HPDE6-E6E7 (cell line): ENCODE results near the gene PIP4K2B.

ENCODE experiments used
- DNase-seq: peaks from one replicate; pipeline ENCODE4 v3.0.0; 2011; ENCODE audit warnings: missing footprints; ENCODE audit errors: extremely low spot score

Gene PIP4K2B

DNA sequence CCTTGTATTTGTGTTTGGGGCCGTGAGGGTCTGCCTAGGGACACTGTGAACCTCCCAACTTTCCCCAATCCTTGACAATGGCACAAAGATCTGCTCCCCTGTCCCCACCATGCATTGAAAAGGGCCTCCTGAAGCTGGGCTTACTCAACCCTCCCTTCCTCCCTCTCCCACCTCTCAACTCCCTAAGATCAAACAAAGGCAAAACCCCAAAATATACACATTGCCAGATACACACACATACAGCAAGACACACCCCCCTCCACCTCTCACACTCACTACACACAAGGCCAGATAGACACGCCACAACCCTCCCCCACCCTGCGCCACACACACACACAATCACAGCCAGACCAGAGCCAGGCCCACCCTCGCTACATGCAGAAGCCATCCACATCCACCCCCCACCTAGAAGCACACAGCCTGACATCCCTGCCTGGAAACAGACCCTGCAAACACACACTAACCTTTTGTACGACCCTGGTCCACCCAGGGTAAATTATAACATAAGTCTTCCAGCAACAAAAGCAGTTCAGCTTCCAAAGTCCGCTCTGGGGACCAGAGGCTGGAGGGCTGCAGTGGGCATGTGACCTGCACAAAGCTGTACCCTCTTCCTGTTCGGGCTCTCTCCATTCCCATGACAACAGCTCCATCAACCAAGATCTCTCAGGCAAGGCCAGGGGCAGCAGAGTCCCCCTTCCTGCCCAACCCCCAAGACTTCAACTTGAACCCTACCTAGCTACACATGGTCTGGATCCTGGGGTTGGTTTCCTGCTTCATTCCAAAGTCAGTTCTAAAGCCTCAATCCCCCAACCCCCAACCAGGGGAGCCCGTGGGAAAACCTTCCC lies 53.1 kb downstream of the PIP4K2B start:
- DNase-seq, result no peak

DNA sequence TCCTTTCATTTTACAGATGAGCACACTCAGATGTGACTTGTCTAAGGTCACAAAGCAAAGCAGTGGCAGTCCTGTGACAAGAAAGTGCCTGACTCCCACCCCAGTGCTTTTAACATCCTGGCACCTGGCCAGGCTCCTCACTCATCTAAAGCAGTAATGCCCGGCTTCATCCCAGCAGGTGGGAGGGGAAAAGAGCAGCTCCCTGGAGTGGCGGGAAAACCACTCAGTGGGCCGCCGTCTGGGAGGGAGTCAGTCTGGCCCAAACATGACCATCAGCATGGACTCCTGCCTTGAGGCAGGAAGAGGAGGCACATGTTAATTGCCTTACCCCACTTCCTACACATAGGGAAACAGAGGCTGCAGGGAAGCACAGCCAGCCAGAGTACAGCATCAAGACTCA lies 53.8 kb downstream of the PIP4K2B start:
- no peak for DNase-seq

DNA sequence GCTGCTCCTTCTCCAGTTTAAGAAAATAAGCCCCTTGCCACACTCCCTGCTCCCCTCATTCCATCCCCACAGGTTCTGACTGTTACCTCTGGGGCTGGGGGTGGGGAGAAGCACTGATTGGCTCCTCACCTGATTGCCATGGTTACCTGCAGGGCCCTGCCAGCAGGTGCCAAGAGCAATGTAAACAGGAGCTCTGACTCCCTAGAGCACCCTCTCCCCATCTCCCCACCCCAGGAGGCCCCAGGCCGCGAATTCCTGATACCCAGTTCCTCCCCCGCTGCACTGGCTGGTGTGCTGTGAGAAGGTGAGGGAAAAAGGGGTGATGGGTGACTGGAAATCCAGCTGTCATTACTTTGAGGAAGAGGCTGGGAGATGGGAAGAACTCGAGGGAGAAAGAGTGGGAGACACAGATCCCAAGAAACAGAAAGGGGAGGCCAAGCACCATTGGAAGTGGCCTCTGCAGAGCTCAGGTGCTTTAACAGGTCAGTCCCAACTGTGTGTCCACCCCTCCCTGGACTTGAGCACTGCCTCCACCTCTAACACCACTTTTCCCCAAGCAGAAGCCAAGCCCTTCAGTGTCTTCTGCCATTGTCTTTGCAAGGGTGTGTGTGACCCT lies 55.7 kb downstream of the PIP4K2B start:
- DNase-seq, result no peak

DNA sequence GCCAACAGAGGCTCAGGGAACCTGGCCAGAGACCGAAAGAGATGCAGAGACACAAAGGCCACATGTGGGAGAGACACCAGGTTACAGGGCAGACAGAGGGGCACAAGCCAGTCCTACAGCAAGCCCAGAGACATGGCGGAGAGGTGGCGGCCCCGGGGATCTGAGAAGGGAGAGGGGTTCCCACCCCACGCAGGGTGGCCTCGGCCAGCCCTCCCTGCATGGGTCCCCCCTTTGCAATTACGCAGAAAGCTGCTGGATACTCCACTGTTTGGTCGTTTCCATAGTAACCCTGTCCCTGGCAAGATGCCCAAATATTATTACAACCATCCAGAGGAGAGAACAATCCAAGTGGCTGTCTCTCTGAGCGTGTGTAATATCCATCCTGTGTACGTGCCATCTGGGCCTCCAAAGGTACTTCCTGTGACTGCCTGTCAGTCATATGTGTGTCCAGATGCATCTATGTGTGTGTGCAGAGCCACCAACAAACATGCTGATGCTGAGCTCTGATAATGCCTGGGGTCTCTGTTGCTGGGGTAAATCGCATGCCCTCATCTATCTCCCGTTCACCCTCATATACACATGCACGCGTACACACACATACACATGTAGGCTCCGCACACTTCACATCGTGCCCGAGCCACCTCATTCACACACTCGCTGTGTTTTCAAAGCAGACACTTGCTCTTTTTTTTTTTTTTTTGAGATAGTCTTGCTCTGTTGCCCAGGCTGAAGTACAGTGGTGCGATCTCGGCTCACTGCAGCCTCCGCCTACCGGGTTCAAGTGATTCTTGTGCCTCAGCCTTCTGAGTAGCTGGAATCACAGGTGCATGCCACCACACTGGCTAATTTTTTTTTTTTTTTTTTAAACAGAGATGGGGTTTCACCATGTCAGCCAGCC lies 56.7 kb downstream of the PIP4K2B start:
- DNase-seq, result no peak

DNA sequence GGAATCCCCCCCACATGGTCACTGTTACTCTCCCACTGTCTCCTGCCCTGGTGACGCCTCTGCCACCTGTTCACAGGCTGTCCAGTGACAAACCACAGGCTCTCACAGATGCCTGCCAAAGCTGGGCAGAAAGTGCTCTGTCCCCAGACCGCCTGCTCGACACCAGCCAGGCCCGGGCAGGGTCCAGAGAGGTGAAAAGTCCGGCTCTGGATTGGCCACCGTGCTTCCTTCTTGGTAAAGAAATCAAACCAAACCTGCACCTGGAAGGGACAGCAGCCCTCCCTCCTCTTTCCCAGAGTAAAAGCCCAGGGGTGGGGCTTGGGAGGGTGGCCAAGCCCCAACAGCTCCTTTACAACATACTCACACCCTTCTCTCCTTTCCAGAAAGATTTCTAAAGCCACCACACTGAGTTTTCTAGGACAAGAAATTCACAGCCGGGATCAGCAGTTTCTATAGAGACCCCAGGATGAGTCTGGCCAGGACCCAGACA lies 57.4 kb downstream of the PIP4K2B start:
- DNase-seq, result no peak

DNA sequence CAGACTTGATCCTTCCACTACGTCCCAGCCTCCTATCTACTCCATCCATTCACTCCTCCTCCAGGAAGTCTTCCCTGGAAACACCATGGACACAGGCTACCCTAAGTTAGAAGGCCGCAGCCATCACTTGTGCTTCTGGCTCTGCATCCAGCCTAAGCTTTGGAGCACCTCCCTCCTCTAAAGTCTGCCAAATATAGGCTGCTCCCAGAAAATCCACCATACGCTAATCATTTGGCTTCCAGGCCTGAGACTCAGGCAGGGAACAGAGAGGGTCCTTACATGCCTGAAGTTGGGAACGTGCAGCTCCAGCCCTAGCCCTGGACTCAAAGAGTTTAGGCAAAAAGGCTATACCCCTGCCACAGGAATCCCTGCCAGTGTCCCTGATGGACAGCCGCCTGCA lies 57.9 kb downstream of the PIP4K2B start:
- DNase-seq, result no peak

DNA sequence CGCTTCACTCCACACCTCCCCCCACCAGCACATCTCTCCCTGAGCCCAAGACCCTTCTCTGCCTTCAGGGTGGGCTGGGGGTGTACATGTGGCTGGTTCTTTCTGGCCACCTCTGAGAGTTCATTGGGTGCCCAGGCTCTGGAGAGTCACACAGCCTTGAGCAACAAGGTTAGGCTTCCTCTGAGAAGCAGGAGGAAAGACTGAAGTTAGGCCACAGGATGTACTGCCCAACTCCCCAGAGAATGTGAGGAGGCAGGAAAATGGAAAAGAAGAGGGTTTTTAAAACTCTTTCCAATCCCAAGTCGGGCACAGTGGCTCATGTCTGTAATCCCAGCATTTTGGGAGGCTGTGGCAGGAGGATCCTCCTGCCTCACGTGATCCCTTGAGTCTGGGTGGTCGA lies 58.5 kb downstream of the PIP4K2B start:
- DNase-seq, result no peak

DNA sequence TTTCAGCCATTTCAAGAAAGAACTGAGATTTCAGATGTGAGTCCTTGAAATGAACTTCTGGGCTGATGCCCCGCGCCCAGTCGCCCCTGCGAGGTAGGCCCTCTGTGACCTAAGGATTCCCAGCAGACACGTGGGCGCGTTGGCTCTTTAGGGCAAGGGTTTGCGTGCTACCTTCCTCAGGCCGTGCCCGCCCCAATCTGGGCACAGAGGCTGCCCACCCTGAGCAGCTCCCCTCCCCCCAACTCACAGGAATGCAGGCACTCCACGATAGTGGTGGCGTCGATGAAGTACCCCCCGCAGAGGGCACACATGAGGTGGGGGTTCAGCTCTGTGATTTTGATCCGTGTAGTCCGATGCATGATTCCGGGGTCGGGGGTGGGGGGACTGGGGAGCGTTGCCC lies 59.3 kb downstream of the PIP4K2B start:
- DNase-seq, result no peak

DNA sequence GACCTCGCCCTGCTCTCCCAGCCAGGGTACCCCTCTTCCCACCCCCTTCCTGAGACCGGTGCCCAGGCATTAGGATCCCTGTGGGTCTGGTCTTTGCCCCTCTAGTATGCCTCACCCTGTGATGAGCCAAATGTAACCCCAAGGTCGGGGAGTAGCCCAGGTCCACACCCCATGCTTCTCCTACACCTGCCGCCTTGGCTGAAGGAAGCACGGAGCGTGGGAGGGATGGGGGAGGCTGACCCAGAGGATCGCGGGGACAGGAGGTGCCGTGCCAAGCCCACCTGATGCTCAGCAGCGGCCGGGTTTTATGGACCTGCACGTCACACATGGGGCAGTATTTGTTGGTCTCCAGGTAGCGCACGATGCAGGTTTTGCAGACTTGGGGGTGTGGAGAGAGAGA lies 60.1 kb downstream of the PIP4K2B start:
- DNase-seq, result no peak

DNA sequence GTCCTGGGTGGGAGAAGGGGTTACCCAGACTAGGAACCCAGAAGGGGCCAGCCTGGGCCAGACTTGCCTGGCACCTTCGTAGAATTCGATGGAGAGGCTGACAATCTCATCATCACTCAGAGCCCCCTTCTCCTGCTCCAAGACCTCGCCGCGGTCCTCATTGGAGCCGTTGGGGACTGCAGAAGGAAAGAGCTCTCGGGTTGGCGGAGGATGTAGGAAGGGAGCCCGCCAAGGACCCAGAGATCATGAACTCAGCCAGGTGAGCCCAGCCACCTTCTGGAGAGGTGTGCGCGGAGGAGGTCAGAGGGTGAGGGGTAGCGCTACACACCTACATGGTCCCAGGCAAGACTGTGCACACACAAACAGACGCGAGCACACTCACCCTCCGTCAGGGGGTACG lies 60.7 kb downstream of the PIP4K2B start:
- no peak for DNase-seq

DNA sequence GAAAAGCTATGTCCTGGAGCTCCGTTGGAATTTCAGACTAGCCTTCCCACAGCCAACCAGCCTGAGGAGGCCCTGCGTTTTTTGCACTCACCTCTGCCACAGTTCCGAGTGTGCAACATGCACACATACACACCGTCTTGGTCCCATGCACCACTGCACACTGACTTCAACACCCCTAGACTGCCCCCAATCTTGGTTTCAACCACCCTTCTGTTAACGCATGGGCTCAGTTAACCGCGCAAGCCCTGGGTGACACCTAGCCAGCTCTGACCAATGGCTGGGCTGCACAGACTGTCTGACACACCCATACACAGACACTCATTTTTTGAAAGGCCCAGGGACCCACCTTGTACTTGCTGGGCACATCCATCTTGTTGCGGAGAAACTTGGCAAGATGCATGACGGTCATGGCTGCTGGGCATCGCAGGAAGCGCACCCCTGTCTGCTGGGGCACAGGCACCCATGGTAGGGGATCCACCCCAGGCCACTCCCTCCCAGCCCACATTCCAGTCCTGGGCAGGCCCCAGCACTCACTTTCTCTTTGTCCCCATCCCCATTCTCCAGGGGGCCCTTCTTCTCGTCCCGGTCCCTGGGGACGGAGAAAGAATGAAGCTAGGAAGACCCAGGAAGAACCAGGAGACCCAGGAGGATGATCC lies 61.2 kb downstream of the PIP4K2B start:
- DNase-seq, result no peak

DNA sequence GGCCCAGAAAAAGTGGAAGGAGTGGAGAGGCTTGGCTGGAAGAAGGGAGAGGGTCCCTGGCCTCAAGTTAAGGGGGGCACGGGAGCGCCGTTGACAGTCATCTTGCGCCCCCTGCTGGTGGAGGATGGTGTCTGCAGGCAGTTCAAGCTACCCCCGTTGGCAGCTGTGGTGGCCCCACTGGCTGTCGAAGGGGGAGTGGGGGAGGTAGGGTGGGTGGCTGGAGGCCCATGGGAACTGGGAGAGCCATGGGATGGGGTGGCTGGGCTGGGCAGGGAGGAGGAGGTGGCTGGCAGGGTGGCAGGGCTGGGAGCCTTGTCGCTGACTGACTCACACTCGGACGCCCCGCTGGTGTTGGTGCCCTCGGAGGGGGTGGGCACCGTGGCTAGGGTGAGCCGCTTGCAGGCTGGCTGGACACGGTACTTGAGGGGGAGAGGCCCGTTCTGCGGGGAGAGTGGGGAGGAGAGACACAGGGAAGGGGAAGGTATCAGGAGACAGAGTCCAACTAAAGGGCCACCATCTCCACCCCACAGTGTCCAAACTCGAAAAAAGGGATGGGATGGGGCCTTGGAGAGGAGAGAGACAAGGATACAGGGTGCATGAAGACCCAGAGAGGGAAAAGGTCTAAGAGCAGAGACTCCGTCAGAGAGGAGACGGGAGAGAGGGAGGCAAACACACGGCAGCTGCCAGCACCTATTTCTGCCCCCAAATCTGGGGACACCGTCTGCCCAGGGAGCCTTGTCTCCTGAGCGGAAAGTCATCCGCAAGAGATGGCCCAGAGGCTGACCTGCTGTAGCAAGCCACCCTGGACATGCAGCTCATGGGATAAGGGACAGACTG lies 64.0 kb downstream of the PIP4K2B start:
- peak; percentile 65 for DNase-seq

DNA sequence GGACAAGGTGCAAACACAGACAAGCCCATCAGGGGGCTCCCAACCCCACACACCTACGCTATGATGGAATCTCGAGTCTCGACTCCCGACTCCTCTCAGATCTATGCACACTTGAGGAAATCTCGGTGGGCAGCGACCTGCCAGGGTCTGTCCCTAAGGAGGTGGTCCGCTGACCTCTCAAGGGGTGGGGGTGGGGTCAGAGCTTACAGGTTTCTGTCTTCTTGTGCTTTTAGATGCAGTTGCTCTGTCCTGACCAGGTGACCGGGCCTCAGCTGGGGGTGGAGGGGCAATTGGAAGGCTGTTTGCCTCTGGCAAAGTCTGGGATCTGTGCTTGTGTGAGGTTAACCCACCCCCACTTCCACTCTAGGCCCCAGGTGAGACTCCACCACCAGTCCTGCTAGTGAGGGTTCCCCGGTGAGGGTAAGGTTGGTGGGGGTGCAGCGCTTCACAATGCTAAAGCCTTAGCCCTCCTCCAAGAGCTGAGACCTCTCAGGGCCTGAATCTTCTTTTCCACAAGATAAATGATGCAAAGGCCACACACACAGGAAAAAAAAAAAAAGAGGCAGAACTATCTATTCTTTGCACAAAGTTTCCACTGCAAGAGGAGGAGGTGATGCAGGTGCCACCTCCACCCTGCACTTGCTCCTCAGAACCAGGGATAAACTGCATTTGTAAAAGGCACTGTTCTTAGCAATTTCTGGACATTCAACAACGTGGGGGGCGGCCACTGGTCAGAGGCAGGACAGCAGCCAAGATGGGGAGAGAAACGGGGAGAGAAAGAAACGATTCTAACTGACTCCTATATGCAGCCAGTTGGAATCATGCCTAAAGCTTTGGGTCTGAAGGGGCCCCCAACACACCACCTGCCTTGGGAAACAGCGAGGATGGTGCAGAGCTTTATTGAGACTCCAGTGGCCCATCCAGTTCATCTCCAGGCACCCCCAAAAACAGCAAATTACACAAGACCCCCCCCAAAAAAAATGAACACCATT lies 65.1 kb downstream of the PIP4K2B start:
- DNase-seq, result no peak

DNA sequence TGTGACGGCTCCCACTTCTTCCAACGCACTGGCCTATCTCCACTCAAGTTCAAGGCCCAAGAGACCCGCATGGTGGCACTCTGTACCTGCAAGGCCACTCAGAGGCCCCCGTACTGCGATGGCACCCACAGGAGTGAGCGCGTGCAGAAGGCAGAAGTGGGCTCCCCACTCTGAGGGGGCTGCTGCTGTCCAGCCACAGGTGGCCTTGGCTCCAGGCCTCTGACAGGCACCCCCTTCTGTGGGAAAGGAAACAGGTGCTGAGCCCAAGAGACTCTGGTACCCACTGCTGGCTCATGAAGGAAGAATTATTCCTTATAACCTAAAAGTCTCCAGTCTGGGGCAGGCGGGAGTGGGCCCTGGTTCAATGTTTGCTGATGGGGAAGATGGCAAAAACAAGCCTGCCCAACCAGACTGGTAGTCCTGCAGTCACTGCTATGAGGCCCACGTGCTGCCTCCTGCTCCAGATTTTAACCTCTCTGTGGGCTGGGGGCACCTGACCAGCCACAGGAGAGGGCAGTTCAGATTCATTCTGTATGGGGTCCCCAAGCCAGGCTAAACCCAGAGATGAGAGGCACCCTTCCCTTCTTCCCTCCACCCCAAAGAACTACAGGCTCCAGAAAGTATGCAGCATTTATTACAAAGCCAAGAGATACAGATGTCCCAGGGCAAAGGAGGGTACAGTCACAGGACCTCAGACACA lies 65.9 kb downstream of the PIP4K2B start:
- no peak for DNase-seq

DNA sequence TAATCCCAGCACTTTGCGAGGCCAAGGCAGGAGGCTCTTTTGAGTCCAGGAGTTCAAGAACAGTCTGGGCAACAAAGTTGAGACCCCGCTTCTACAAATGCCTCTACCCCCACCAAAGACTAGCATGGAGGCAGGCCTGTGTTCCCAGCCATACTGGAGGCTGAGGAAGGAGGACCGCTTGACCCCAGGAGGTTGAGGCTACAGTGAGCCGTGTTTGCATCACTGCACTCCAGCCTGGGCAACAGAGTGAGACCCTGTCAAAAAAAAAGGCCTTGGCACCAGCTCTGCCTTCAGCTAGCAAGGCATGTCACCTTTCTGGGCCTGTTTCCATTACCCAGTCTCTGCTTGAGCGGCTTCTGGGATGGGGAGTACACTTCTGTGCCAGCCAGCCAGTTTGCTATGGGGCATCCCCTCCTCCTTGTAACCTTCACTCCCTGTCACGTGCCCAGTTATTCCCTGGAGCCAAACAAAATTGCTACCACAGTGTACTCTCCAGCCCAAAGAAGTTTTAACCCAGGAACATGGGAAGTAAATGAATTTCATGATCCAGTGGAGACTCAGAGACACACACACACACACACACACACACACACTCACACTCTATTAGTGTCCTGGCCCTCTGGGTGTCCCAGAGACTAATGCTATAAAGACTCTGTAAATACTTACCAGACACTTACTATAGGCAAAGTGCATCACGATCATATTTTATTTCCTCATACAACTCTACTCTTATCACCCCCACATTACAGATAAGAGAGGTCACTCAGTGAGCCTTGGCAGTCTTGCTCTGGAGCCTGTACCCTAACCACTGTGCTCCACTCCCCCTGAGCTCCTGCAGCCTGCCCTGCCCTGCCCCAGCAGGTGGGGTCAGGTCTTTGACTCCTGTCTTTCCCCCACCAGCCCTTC lies 66.7 kb downstream of the PIP4K2B start:
- no peak for DNase-seq

DNA sequence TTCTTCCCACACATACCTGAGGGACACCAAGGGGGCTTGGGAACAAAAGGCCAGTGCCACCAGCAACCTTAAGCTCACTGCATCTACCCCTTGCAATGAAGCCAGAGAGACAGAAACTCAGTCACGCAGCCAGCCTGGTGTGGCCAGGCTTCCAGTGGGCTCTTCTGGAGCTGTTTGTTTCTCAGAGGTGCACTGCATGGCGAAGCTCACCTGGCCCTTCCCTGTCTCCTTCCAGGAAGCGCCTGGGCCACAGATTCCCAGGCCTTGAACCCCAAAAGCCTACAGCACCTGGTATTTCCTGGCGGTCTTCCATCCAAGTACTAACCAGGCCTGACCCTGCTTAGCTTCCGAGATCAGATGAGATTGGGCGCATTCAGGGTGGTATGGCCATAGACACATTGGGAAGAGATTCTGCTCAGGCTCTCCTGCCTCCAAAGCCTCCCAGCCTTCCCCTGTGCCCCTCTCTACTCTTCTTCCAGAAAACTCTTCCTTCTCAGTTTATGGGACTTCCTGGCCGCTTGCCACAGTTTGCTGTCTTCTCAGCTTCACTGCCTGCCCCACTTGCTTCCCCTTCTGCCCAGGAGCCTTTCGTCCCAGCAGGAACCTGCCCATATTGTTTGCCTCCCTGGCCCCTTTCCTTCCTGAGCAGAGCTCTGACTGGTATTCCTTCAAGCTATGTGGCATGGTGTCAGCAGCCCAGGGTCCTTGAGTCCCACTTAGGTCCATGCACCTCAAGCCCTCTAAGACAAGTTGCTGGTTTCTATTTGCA lies 67.6 kb downstream of the PIP4K2B start:
- DNase-seq, result no peak
